ENCODE results near the gene IL5RA. TPM values are rescaled to one million over a fixed set of nuclear protein-coding genes. Genes with fewer than 3 reads are reported as not detected.

IL5RA gene
- total and polyA plus RNA-seq, 2 experiments from 2014 or later: 1.5 TPM; not detected in 1

DNA sequence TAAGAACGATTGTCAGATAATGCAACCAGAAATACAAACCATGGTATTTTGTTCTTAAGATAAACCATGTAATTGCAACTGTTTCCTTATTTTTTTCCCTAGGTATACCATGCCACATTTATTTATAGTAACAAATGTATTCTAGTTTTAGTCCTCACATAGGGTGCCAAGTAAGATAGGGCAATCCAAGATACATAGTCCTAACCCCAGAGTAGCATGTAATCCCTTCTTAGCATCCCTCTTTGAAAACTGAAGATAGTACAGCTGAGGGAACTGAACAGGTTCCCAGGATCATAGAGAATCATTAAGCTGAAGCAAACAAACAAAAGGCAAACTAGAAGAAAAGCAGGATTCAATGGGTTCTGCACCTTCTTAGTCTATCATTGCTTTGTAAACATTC lies 41.3 kb upstream of the IL5RA start:
- Histone ChIP-seq H3K4me2 (no peak overlapping the region), H3K4me1 (ENCODE audit: insufficient read depth) (no peaks in the 10 kb centered on the region), H3K9me3 (ENCODE audit: low read depth) (no peaks in the 10 kb centered on the region), H3K36me3 (replicated peaks; ENCODE audit: insufficient read depth, low read depth) (peaks cover 8% of the 10 kb centered on the region), H3K27ac (no peak overlapping the region), H3K9me2 (replicated peaks; ENCODE audit: insufficient read depth) (no peaks in the 10 kb centered on the region), H2AFZ (no peak overlapping the region), H4K20me1 (ENCODE audit: insufficient read depth, poor library complexity, severe bottlenecking) (peaks cover 2% of the 10 kb centered on the region), H3K27me3 (no peaks in the 10 kb centered on the region), H3K4me3 (no peak overlapping the region), H3K79me2 (no peaks in the 10 kb centered on the region)
- WGBS (ENCODE audit: low lambda C conversion rate, missing lambda C conversion rate): 100% methylated on average over 1 of the region's 1 CpG
- DNase-seq (ENCODE audit: low spot score): no peak
- TF ChIP-seq, protein P1, sequence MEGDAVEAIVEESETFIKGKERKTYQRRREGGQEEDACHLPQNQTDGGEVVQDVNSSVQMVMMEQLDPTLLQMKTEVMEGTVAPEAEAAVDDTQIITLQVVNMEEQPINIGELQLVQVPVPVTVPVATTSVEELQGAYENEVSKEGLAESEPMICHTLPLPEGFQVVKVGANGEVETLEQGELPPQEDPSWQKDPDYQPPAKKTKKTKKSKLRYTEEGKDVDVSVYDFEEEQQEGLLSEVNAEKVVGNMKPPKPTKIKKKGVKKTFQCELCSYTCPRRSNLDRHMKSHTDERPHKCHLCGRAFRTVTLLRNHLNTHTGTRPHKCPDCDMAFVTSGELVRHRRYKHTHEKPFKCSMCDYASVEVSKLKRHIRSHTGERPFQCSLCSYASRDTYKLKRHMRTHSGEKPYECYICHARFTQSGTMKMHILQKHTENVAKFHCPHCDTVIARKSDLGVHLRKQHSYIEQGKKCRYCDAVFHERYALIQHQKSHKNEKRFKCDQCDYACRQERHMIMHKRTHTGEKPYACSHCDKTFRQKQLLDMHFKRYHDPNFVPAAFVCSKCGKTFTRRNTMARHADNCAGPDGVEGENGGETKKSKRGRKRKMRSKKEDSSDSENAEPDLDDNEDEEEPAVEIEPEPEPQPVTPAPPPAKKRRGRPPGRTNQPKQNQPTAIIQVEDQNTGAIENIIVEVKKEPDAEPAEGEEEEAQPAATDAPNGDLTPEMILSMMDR (IDR thresholded peaks at IDR 0.05; ENCODE audit: poor library complexity): no peak
- TF ChIP-seq EZH2phosphoT487 (IDR thresholded peaks at IDR 0.05; ENCODE audit: low read depth, severe bottlenecking, unreplicated experiment) (no peak), EZH2 (IDR thresholded peaks at IDR 0.05; ENCODE audit: borderline replicate concordance) (no peak)

DNA sequence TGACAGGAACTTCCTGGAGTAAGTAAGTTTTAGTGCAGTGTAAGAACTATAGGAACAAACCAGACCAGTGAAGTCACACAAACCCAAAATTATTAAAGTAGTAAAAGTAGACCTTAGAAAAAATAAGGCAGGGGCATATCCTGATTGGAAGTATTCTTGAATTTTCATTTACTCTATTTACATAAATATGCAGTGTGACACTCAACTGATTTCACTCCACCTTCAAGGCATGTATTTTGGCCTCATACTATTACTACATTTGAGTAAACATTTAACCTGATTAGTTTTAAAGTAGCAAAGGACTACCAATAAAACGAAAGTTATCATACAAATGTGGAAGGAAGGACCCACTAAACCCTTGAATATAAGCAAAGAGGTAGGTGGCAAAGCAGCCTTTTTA lies 39.4 kb upstream of the IL5RA start:
- no peak overlapping the region for H3K27ac ChIP-seq

DNA sequence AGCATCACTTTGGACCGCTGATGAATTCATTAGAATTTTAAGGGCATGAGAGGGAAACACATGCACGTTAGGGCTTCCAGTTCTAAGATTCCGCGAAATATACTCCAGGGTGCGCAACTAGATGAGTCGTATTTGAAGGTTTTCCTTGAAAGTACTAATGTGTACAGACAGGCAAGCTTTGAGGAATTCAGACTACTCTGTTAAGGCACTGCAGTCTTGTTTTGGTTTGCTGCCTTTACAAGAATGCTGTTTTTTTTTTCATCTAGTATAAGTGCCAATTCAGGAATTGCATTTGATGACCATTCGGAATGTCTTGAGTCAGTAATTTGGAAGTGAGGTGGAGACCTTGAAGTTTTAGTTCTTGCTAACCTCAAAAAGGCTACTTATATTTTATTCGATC lies 35.7 kb upstream of the IL5RA start:
- TF ChIP-seq, protein P1 (IDR thresholded peaks at IDR 0.05; ENCODE audit: poor library complexity): no peak
- TF ChIP-seq EZH2phosphoT487 (IDR thresholded peaks at IDR 0.05; ENCODE audit: low read depth, severe bottlenecking, unreplicated experiment) (no peak), EZH2 (IDR thresholded peaks at IDR 0.05; ENCODE audit: borderline replicate concordance) (no peak)
- 98% methylated on average over 8 of the region's 8 CpGs for WGBS (ENCODE audit: low lambda C conversion rate, missing lambda C conversion rate)
- Histone ChIP-seq H2AFZ (no peak overlapping the region), H3K9me3 (ENCODE audit: low read depth) (no peaks in the 10 kb centered on the region), H3K79me2 (no peaks in the 10 kb centered on the region), H3K4me1 (ENCODE audit: insufficient read depth) (no peaks in the 10 kb centered on the region), H3K4me2 (no peak overlapping the region), H4K20me1 (ENCODE audit: insufficient read depth, poor library complexity, severe bottlenecking) (no peaks in the 10 kb centered on the region), H3K27ac (no peak overlapping the region), H3K4me3 (no peak overlapping the region), H3K9me2 (replicated peaks; ENCODE audit: insufficient read depth) (no peaks in the 10 kb centered on the region), H3K36me3 (replicated peaks; ENCODE audit: insufficient read depth, low read depth) (no peaks in the 10 kb centered on the region), H3K27me3 (no peaks in the 10 kb centered on the region)
- no peak for DNase-seq (ENCODE audit: low spot score)

More for the DNA sequence above, 39.4 kb upstream of the IL5RA start:
- TF ChIP-seq EZH2 (IDR thresholded peaks at IDR 0.05; ENCODE audit: borderline replicate concordance) (no peak), EZH2phosphoT487 (IDR thresholded peaks at IDR 0.05; ENCODE audit: low read depth, severe bottlenecking, unreplicated experiment) (no peak)
- TF ChIP-seq, protein P1 (IDR thresholded peaks at IDR 0.05; ENCODE audit: poor library complexity): no peak
- H4K20me1 ChIP-seq (ENCODE audit: insufficient read depth, poor library complexity, severe bottlenecking): peaks cover 2% of the 10 kb centered on the region
- no peaks in the 10 kb centered on the region for H3K79me2 ChIP-seq
- WGBS (ENCODE audit: low lambda C conversion rate, missing lambda C conversion rate): 97% methylated on average over 1 of the region's 1 CpG
- no peak overlapping the region for H2AFZ ChIP-seq
- H3K27me3 ChIP-seq: no peaks in the 10 kb centered on the region
- H3K4me2 ChIP-seq: no peak overlapping the region
- DNase-seq (ENCODE audit: low spot score): no peak
- H3K9me2 ChIP-seq (replicated peaks; ENCODE audit: insufficient read depth): no peaks in the 10 kb centered on the region
- no peak overlapping the region for H3K4me3 ChIP-seq
- peaks cover 8% of the 10 kb centered on the region for H3K36me3 ChIP-seq (replicated peaks; ENCODE audit: insufficient read depth, low read depth)
- H3K4me1 ChIP-seq (ENCODE audit: insufficient read depth): no peaks in the 10 kb centered on the region
- no peaks in the 10 kb centered on the region for H3K9me3 ChIP-seq (ENCODE audit: low read depth)

DNA sequence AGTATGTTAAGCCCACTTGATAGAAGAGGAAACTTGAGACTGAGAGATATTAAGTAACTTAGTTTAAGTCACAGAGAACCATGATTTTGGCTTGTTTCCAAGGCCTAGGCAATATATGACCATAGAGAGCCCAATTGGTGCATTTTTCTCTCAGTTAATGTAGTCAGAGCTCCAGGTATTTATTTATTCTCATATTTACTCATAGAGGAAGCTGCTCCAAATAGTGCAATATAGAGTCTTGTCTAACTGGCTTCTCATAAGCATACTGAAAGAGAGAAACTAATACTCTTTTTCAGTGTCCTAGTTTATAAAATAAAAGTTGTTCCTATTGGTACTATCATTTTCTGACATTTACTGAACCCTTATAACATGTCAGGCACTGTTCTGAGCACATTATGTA lies 31.8 kb upstream of the IL5RA start:
- no peaks in the 10 kb centered on the region for H3K36me3 ChIP-seq (replicated peaks; ENCODE audit: insufficient read depth, low read depth)
- no peaks in the 10 kb centered on the region for H3K9me3 ChIP-seq (ENCODE audit: low read depth)
- H3K27me3 ChIP-seq: no peaks in the 10 kb centered on the region
- no peak overlapping the region for H3K4me3 ChIP-seq
- H2AFZ ChIP-seq: no peak overlapping the region
- H3K4me1 ChIP-seq (ENCODE audit: insufficient read depth): no peaks in the 10 kb centered on the region
- H3K4me2 ChIP-seq: no peak overlapping the region
- no peaks in the 10 kb centered on the region for H4K20me1 ChIP-seq (ENCODE audit: insufficient read depth, poor library complexity, severe bottlenecking)
- no peaks in the 10 kb centered on the region for H3K79me2 ChIP-seq
- no peaks in the 10 kb centered on the region for H3K9me2 ChIP-seq (replicated peaks; ENCODE audit: insufficient read depth)
- no peak for DNase-seq (ENCODE audit: low spot score)
- TF ChIP-seq, protein P1 (IDR thresholded peaks at IDR 0.05; ENCODE audit: poor library complexity): no peak
- H3K27ac ChIP-seq: no peak overlapping the region

Measured in hepatocyte (in vitro differentiated cells).